Type B pancreatic cell (in vitro differentiated cells): Measurements from ENCODE around the gene EPB41L2. TPM values are rescaled to one million over a fixed set of nuclear protein-coding genes. Genes with fewer than 3 reads are reported as not detected.
A peak's percentile ranks its signal among the peaks of the same experiment; 100 is the strongest.
"Not testable (repeated sequence)": the region's sequence is repeated elsewhere in the genome, so short reads cannot be mapped to it uniquely, and the experiment has no call there.

ENCODE experiments used
- DNase-seq: peaks from one replicate; pipeline ENCODE4 v3.0.0; 2021; ENCODE audit warnings: mixed read lengths; ENCODE audit not compliant: unreplicated experiment; ENCODE audit errors: extremely low spot score
- H3K27ac Mint-ChIP-seq: 2 replicates; pipeline ENCODE4 v1.8.0; 2021; ENCODE audit warnings: mild to moderate bottlenecking, mixed read lengths
- H3K27me3 Mint-ChIP-seq: 2 replicates; pipeline ENCODE4 v1.8.0; 2021; ENCODE audit warnings: mixed read lengths
- H3K36me3 Mint-ChIP-seq: 2 replicates; pipeline ENCODE4 v1.8.0; 2021; ENCODE audit warnings: mixed read lengths
- H3K4me1 Mint-ChIP-seq: one replicate; pipeline ENCODE4 v1.8.0; 2021; ENCODE audit warnings: mixed read lengths; ENCODE audit not compliant: unreplicated experiment
- H3K4me3 Mint-ChIP-seq: 2 replicates; pipeline ENCODE4 v1.8.0; 2021; ENCODE audit warnings: mild to moderate bottlenecking, mixed read lengths
- H3K9me3 Mint-ChIP-seq: 2 replicates; pipeline ENCODE4 v1.8.0; 2021; ENCODE audit warnings: mixed read lengths
- total RNA-seq: library from RNA; stranded (reverse); gene quantifications from 2 replicates; pipeline ENCODE4 v1.2.1, GENCODE V29; 2021; ENCODE audit warnings: low replicate concordance
- TF ChIP-seq, protein P1 (sequence below): fragments of 200-600 bp; sonication (generic); conservative IDR thresholded peaks from 2 replicates; pipeline ENCODE4 v1.5.0; 2021; ENCODE audit warnings: antibody characterized with exemption, mild to moderate bottlenecking

The EPB41L2 gene
- total RNA-seq, 1 donor from 2014 or later: 74.8 TPM

- Mint-ChIP-seq H3K9me3 (no peaks in the 10 kb centered on the region), H3K27me3 (no peaks in the 10 kb centered on the region), H3K27ac (no peak overlapping the region), H3K36me3 (no peaks in the 10 kb centered on the region), H3K4me3 (no peak overlapping the region), H3K4me1 (peaks cover 4% of the 10 kb centered on the region)
- TF ChIP-seq, protein P1, sequence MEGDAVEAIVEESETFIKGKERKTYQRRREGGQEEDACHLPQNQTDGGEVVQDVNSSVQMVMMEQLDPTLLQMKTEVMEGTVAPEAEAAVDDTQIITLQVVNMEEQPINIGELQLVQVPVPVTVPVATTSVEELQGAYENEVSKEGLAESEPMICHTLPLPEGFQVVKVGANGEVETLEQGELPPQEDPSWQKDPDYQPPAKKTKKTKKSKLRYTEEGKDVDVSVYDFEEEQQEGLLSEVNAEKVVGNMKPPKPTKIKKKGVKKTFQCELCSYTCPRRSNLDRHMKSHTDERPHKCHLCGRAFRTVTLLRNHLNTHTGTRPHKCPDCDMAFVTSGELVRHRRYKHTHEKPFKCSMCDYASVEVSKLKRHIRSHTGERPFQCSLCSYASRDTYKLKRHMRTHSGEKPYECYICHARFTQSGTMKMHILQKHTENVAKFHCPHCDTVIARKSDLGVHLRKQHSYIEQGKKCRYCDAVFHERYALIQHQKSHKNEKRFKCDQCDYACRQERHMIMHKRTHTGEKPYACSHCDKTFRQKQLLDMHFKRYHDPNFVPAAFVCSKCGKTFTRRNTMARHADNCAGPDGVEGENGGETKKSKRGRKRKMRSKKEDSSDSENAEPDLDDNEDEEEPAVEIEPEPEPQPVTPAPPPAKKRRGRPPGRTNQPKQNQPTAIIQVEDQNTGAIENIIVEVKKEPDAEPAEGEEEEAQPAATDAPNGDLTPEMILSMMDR: no peak
- DNase-seq: no peak
These were observed 39.1 kb upstream of the EPB41L2 start for GRCh38 chr6:131101911-131102680.

- Mint-ChIP-seq H3K36me3 (no peaks in the 10 kb centered on the region), H3K9me3 (no peaks in the 10 kb centered on the region), H3K27me3 (no peaks in the 10 kb centered on the region), H3K27ac (no peak overlapping the region), H3K4me1 (no peaks in the 10 kb centered on the region), H3K4me3 (no peak overlapping the region)
- TF ChIP-seq, protein P1: no peak
- no peak for DNase-seq
These were observed 33.7 kb upstream of the EPB41L2 start for GRCh38 chr6:131096786-131097185.

DNA sequence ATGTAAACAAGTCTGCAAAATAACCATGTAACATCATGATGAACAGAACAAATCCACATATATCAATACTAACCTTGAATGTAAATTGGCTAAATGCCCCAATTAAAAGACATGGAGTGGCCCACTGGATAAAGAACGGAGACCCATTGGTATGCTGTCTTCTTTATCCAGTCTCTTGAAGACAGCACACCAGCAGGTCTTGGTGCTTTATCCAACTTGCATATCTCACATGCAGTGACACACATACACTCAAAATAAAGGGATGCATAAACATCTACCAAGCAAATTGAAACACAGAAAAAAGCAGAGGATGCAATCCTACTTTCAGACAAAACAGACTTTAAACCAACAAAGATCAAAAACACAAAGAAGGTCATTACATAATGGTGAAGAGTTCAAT, 30.3 kb upstream of the EPB41L2 start:
- Mint-ChIP-seq H3K9me3 (no peaks in the 10 kb centered on the region), H3K27me3 (peaks cover 3% of the 10 kb centered on the region), H3K4me3 (no peak overlapping the region), H3K4me1 (no peaks in the 10 kb centered on the region), H3K27ac (no peak overlapping the region), H3K36me3 (no peaks in the 10 kb centered on the region)
- DNase-seq: no peak
- TF ChIP-seq, protein P1: no peak

- not testable (repeated sequence) for H3K9me3 Mint-ChIP-seq, H3K4me1 Mint-ChIP-seq, H3K27ac Mint-ChIP-seq, H3K36me3 Mint-ChIP-seq, H3K4me3 Mint-ChIP-seq, H3K27me3 Mint-ChIP-seq, DNase-seq
These were observed 28.9 kb upstream of the EPB41L2 start for GRCh38 chr6:131091944-131092343.

DNA sequence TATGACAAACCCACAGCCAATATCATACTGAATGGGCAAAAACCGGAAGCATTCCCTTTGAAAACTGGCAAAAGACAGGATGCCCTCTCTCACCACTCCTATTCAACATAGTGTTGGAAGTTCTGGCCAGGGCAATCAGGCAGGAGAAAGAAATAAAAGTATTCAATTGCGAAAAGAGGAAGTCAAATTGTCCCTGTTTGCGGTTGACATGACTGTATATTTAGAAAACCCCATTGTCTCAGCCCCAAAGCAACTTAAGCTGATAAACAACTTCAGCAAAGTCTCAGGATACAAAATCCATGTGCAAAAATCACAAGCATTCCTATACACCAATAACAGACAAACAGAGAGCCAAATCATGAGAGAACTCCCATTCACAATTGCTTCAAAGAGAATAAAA, 27.3 kb upstream of the EPB41L2 start:
- H3K27ac Mint-ChIP-seq, DNase-seq, H3K4me3 Mint-ChIP-seq, H3K36me3 Mint-ChIP-seq, H3K27me3 Mint-ChIP-seq, H3K4me1 Mint-ChIP-seq, H3K9me3 Mint-ChIP-seq: not testable (repeated sequence)

GRCh38 chr6:131084982-131085381, 21.9 kb upstream of the EPB41L2 start:
- no peak for DNase-seq
- peaks cover 5% of the 10 kb centered on the region for H3K4me1 Mint-ChIP-seq
- H3K9me3 Mint-ChIP-seq: peaks cover 7% of the 10 kb centered on the region
- TF ChIP-seq, protein P1: peak; percentile 67
- peaks cover 3% of the 10 kb centered on the region for H3K27me3 Mint-ChIP-seq
- no peak overlapping the region for H3K4me3 Mint-ChIP-seq
- H3K27ac Mint-ChIP-seq: no peak overlapping the region
- no peaks in the 10 kb centered on the region for H3K36me3 Mint-ChIP-seq
